Neural crest cell (in vitro differentiated cells): Measurements from ENCODE around the gene PRICKLE2. TPM values are rescaled to one million over a fixed set of nuclear protein-coding genes. Genes with fewer than 3 reads are reported as not detected.

Experiments used
- DNase-seq: peaks from one replicate; pipeline ENCODE4 v3.0.0; 2021; ENCODE audit warnings: low read depth, mixed read lengths, low spot score
- H3K27ac Mint-ChIP-seq: one replicate; pipeline ENCODE4 v1.8.0; 2021; ENCODE audit warnings: mild to moderate bottlenecking, mixed read lengths; ENCODE audit not compliant: unreplicated experiment
- H3K27me3 Mint-ChIP-seq: 2 replicates; pipeline ENCODE4 v1.8.0; 2021; ENCODE audit warnings: low read depth, mild to moderate bottlenecking, mixed read lengths
- H3K36me3 Mint-ChIP-seq: 2 replicates; pipeline ENCODE4 v1.8.0; 2021; ENCODE audit warnings: low read depth, mild to moderate bottlenecking, mixed read lengths
- H3K4me1 Mint-ChIP-seq: 2 replicates; pipeline ENCODE4 v1.8.0; 2021; ENCODE audit warnings: mixed read lengths
- H3K4me3 Mint-ChIP-seq: one replicate; pipeline ENCODE4 v1.8.0; 2021; ENCODE audit warnings: mild to moderate bottlenecking, mixed read lengths
- H3K9me3 Mint-ChIP-seq: 2 replicates; pipeline ENCODE4 v1.8.0; 2021; ENCODE audit warnings: mixed read lengths
- CTCF ChIP-seq: fragments of 200-600 bp; sonication (generic); conservative IDR thresholded peaks from 2 replicates; pipeline ENCODE4 v1.5.0; 2021; ENCODE audit warnings: antibody characterized with exemption, mild to moderate bottlenecking
- total RNA-seq: library from RNA; stranded (reverse); gene quantifications from 2 replicates; pipeline ENCODE4 v1.2.1, GENCODE V29; 2021

PRICKLE2 gene
- total RNA-seq, 1 donor from 2014 or later = 11.8 TPM

- Mint-ChIP-seq H3K4me3 (no peak overlapping the region), H3K36me3 (no peaks in the 10 kb centered on the region), H3K9me3 (peaks cover 8% of the 10 kb centered on the region), H3K27ac (no peak overlapping the region), H3K27me3 (no peaks in the 10 kb centered on the region), H3K4me1 (peaks cover 15% of the 10 kb centered on the region)
- no peak for DNase-seq
- TF ChIP-seq CTCF = no peak
Observed at GRCh38 chr3:64082411-64082810, 142.9 kb downstream of the PRICKLE2 start.

GRCh38 chr3:64081235-64081630, 144.0 kb downstream of the PRICKLE2 start:
- Mint-ChIP-seq H3K27me3 (no peaks in the 10 kb centered on the region), H3K36me3 (no peaks in the 10 kb centered on the region), H3K27ac (no peak overlapping the region), H3K4me1 (peaks cover 4% of the 10 kb centered on the region), H3K4me3 (no peak overlapping the region), H3K9me3 (peaks cover 8% of the 10 kb centered on the region)
- no peak for TF ChIP-seq CTCF
- DNase-seq = no peak

GRCh38 chr3:64080616-64081234, 144.5 kb downstream of the PRICKLE2 start:
- H3K27me3 Mint-ChIP-seq = no peaks in the 10 kb centered on the region

GRCh38 chr3:64079369-64080150, 145.7 kb downstream of the PRICKLE2 start:
- H3K36me3 Mint-ChIP-seq = no peaks in the 10 kb centered on the region
- TF ChIP-seq CTCF = no peak
- no peaks in the 10 kb centered on the region for H3K27me3 Mint-ChIP-seq
- H3K27ac Mint-ChIP-seq = no peak overlapping the region
- no peak for DNase-seq
- H3K9me3 Mint-ChIP-seq = peaks cover 9% of the 10 kb centered on the region
- peaks cover 3% of the 10 kb centered on the region for H3K4me1 Mint-ChIP-seq
- H3K4me3 Mint-ChIP-seq = no peak overlapping the region

More at GRCh38 chr3:64080616-64081234, 144.5 kb downstream of the PRICKLE2 start:
- Mint-ChIP-seq H3K4me3 (no peak overlapping the region), H3K36me3 (no peaks in the 10 kb centered on the region), H3K4me1 (peaks cover 3% of the 10 kb centered on the region), H3K9me3 (peaks cover 8% of the 10 kb centered on the region), H3K27ac (peak overlapping the region; percentile 72)
- no peak for DNase-seq
- TF ChIP-seq CTCF = no peak

GRCh38 chr3:64078966-64079365, 146.3 kb downstream of the PRICKLE2 start:
- H3K27ac Mint-ChIP-seq = no peak overlapping the region
- H3K4me3 Mint-ChIP-seq = no peak overlapping the region
- no peaks in the 10 kb centered on the region for H3K36me3 Mint-ChIP-seq
- H3K4me1 Mint-ChIP-seq = peaks cover 3% of the 10 kb centered on the region
- no peaks in the 10 kb centered on the region for H3K27me3 Mint-ChIP-seq
- H3K9me3 Mint-ChIP-seq = peaks cover 9% of the 10 kb centered on the region
- TF ChIP-seq CTCF = no peak
- no peak for DNase-seq
